Ishikawa (cell line): ENCODE data around the gene PRPF19.

Experiments used
- CEBPB ChIP-seq: IDR thresholded peaks from 2 replicates; pipeline ENCODE4 v1.6.1; 2012
- CREB1 ChIP-seq: IDR thresholded peaks from 2 replicates; pipeline ENCODE4 v1.6.1; 2012; ENCODE audit warnings: low read depth
- EGR1 ChIP-seq: IDR thresholded peaks from 2 replicates; pipeline ENCODE4 v1.6.1; 2012
- EP300 ChIP-seq: IDR thresholded peaks from 2 replicates; pipeline ENCODE4 v1.6.1; 2012; ENCODE audit warnings: borderline replicate concordance
- FOXM1 ChIP-seq: IDR thresholded peaks from 2 replicates; pipeline ENCODE4 v1.6.1; 2012; ENCODE audit warnings: low read depth, borderline replicate concordance
- NFIC ChIP-seq: IDR thresholded peaks from 2 replicates; pipeline ENCODE4 v1.6.1; 2012
- REST ChIP-seq: IDR thresholded peaks from 2 replicates; pipeline ENCODE4 v1.6.1; 2012; ENCODE audit warnings: low read depth, mild to moderate bottlenecking
- TAF1 ChIP-seq: IDR thresholded peaks from 2 replicates; pipeline ENCODE4 v1.6.1; 2012; ENCODE audit warnings: low read depth, mild to moderate bottlenecking
- USF1 ChIP-seq: IDR thresholded peaks from 2 replicates; pipeline ENCODE4 v1.6.1; 2012
- YY1 ChIP-seq: IDR thresholded peaks from 2 replicates; pipeline ENCODE4 v1.6.1; 2012; ENCODE audit warnings: low read depth

GRCh38 chr11:60918939-60919265, 12.5 kb upstream of the PRPF19 start:
- TF ChIP-seq REST (no peak), NFIC (no peak), CREB1 (no peak), EP300 (no peak), EGR1 (no peak), CEBPB (no peak), USF1 (no peak), FOXM1 (no peak), TAF1 (no peak), YY1 (no peak)
